Ishikawa (cell line): ENCODE data around the gene RECQL.

Experiments
- CEBPB ChIP-seq: IDR thresholded peaks from 2 replicates; pipeline ENCODE4 v1.6.1; 2012
- CREB1 ChIP-seq: IDR thresholded peaks from 2 replicates; pipeline ENCODE4 v1.6.1; 2012; ENCODE audit warnings: low read depth
- EGR1 ChIP-seq: IDR thresholded peaks from 2 replicates; pipeline ENCODE4 v1.6.1; 2012
- EP300 ChIP-seq: IDR thresholded peaks from 2 replicates; pipeline ENCODE4 v1.6.1; 2012; ENCODE audit warnings: borderline replicate concordance
- FOXM1 ChIP-seq: IDR thresholded peaks from 2 replicates; pipeline ENCODE4 v1.6.1; 2012; ENCODE audit warnings: low read depth, borderline replicate concordance
- NFIC ChIP-seq: IDR thresholded peaks from 2 replicates; pipeline ENCODE4 v1.6.1; 2012
- RAD21 ChIP-seq: IDR thresholded peaks from 2 replicates; pipeline ENCODE4 v1.6.1; 2012; ENCODE audit warnings: low read depth
- TAF1 ChIP-seq: IDR thresholded peaks from 2 replicates; pipeline ENCODE4 v1.6.1; 2012; ENCODE audit warnings: low read depth, mild to moderate bottlenecking
- TCF12 ChIP-seq: IDR thresholded peaks from 2 replicates; pipeline ENCODE4 v1.6.1; 2012; ENCODE audit warnings: low read depth
- TEAD4 ChIP-seq: IDR thresholded peaks from 2 replicates; pipeline ENCODE4 v1.6.1; 2012
- YY1 ChIP-seq: IDR thresholded peaks from 2 replicates; pipeline ENCODE4 v1.6.1; 2012; ENCODE audit warnings: low read depth
- ZBTB7A ChIP-seq: IDR thresholded peaks from 2 replicates; pipeline ENCODE4 v1.6.1; 2012; ENCODE audit warnings: low read depth
- TF ChIP-seq, protein P1 (sequence below): IDR thresholded peaks from 2 replicates; pipeline ENCODE4 v1.6.1; 2012; ENCODE audit warnings: low read depth, mild to moderate bottlenecking
- TF ChIP-seq, protein P2 (sequence below): IDR thresholded peaks from 2 replicates; pipeline ENCODE4 v1.6.1; 2012
- TF ChIP-seq, protein P3 (sequence below): IDR thresholded peaks from 2 replicates; pipeline ENCODE4 v1.6.1; 2012

The RECQL gene, protein sequence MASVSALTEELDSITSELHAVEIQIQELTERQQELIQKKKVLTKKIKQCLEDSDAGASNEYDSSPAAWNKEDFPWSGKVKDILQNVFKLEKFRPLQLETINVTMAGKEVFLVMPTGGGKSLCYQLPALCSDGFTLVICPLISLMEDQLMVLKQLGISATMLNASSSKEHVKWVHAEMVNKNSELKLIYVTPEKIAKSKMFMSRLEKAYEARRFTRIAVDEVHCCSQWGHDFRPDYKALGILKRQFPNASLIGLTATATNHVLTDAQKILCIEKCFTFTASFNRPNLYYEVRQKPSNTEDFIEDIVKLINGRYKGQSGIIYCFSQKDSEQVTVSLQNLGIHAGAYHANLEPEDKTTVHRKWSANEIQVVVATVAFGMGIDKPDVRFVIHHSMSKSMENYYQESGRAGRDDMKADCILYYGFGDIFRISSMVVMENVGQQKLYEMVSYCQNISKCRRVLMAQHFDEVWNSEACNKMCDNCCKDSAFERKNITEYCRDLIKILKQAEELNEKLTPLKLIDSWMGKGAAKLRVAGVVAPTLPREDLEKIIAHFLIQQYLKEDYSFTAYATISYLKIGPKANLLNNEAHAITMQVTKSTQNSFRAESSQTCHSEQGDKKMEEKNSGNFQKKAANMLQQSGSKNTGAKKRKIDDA

DNA sequence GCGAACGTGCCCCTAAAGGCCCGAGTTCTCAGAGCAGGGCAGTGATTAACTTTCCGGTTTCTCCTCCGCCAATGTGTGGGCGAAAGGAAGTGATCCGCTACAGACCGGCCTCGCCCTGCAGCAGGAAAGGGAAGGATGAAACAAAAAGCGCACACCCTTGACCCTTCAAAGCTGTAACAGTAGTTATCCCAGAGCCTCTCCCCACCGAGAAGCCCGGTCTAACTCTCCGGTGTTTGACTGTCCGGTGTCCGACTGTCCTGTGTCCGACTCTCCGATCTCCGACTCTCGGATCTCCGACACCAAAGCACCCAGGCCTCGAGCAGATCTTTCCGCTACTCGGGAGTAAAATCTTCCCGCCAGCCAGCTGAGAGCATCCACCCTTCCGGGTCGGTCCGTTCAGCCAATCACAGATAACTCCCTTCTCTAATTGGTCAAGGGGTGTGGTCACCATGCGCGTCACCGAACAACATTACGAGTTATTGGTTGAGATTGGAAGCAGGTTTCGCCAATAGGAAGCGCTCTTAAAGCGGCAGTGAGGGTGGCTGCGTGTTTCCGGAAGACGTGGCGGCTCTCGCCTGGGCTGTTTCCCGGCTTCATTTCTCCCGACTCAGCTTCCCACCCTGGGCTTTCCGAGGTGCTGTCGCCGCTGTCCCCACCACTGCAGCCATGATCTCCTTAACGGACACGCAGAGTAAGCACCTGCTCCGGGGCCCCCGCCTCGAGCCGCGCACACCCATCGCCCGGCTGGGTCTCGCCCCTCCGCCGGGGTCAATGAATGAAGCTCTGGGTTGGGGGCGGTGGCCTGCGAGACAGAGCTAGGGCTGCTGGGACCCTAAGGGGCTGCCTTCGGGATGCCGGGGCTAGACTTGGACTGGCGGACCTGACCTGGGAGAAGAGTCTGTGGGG, at the start of gene RECQL, which contains the start of gene GOLT1B:
RECQL (minus strand) TSS at position 378 of the 906 bp plus-strand sequence. CDS start 2,065 bp downstream, outside the sequence.
GOLT1B (plus strand) TSS at position 532 of the 906 bp plus-strand sequence; CDS start at position 667, 135 bp downstream.
- TF ChIP-seq FOXM1 (no peak), EP300 (no peak), ZBTB7A (peak; percentile 67), CREB1 (peak; percentile 85), TAF1 (peak; percentile 92), YY1 (peak; percentile 61; the same call in 1 of the 2 replicates), TCF12 (peak; percentile 35), EGR1 (peak; percentile 80), TEAD4 (no peak), NFIC (no peak)
- TF ChIP-seq, protein P1, sequence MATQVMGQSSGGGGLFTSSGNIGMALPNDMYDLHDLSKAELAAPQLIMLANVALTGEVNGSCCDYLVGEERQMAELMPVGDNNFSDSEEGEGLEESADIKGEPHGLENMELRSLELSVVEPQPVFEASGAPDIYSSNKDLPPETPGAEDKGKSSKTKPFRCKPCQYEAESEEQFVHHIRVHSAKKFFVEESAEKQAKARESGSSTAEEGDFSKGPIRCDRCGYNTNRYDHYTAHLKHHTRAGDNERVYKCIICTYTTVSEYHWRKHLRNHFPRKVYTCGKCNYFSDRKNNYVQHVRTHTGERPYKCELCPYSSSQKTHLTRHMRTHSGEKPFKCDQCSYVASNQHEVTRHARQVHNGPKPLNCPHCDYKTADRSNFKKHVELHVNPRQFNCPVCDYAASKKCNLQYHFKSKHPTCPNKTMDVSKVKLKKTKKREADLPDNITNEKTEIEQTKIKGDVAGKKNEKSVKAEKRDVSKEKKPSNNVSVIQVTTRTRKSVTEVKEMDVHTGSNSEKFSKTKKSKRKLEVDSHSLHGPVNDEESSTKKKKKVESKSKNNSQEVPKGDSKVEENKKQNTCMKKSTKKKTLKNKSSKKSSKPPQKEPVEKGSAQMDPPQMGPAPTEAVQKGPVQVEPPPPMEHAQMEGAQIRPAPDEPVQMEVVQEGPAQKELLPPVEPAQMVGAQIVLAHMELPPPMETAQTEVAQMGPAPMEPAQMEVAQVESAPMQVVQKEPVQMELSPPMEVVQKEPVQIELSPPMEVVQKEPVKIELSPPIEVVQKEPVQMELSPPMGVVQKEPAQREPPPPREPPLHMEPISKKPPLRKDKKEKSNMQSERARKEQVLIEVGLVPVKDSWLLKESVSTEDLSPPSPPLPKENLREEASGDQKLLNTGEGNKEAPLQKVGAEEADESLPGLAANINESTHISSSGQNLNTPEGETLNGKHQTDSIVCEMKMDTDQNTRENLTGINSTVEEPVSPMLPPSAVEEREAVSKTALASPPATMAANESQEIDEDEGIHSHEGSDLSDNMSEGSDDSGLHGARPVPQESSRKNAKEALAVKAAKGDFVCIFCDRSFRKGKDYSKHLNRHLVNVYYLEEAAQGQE: no peak
- TF ChIP-seq, protein P2, sequence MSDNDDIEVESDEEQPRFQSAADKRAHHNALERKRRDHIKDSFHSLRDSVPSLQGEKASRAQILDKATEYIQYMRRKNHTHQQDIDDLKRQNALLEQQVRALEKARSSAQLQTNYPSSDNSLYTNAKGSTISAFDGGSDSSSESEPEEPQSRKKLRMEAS: peak; percentile 99
- TF ChIP-seq, protein P3, sequence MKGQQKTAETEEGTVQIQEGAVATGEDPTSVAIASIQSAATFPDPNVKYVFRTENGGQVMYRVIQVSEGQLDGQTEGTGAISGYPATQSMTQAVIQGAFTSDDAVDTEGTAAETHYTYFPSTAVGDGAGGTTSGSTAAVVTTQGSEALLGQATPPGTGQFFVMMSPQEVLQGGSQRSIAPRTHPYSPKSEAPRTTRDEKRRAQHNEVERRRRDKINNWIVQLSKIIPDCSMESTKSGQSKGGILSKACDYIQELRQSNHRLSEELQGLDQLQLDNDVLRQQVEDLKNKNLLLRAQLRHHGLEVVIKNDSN: 0 out of 2 replicates have a peak, but pooled peaks have one; percentile 27

DNA sequence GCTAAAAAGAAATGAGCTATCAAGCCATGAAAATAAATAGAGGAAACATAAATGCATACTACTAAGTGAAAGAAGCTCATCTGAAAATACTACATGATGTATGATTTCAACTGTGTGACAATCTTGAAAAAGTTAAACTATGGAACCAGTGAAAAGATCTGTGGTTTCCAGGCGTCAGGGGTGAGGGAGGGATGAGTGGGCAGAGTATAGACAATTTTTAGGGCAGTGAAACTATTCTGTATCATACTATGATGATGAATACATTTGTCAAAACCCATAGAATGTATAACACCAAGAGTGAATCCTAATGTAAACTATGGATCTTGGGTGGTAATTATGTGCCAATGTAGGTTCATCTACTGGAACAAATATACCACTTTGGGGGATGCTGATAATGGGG, 46.0 kb upstream of the RECQL start:
- TF ChIP-seq, protein P1: no peak
- no peak for TF ChIP-seq ZBTB7A
- no peak for TF ChIP-seq YY1

DNA sequence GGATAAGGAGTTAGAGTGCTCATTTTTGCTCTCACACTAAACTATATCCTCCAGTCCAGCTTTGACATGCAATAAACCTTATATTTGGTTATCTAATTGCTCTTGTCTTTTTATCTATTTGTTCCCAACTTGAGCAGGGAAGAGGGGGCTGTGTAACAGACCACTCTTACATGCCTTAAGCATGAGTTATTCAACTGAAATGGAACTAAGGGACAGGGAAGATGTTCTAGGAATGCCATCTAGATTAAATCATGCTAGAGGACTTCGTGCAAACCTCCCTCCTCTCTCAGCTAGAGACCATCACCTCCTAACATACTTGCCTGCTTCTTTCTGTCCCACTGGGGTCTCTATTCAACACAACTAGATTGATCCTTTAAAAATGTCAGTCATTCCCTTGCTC, 45.3 kb upstream of the RECQL start:
- TF ChIP-seq FOXM1 (no peak), RAD21 (no peak), ZBTB7A (no peak), EGR1 (no peak), CEBPB (no peak), EP300 (no peak), CREB1 (no peak), NFIC (no peak), YY1 (no peak), TCF12 (no peak), TAF1 (no peak), TEAD4 (no peak)
- TF ChIP-seq, protein P3: no peak
- TF ChIP-seq, protein P1: no peak
